DMS 273 treated with DMSO at 0.1 percent for 48 hours (cell line): ENCODE results near the gene TBC1D1.
"Not testable (repeated sequence)": the region's sequence is repeated elsewhere in the genome, so short reads cannot be mapped to it uniquely, and the experiment has no call there.

Experiments used
- DNase-seq: peaks from one replicate; lab custom pipeline; 2025; lab: John Stamatoyannopoulos, UW

TBC1D1 gene

GRCh38 chr4:37889849-37890800, 759 bp upstream of the TBC1D1 start:
- DNase-seq = no peak

GRCh38 chr4:37891260-37892159, 626 bp downstream of the TBC1D1 start:
- DNase-seq = no peak

GRCh38 chr4:37892641-37893040, 1.8 kb downstream of the TBC1D1 start:
- DNase-seq = no peak

GRCh38 chr4:37893164-37893563, 2.3 kb downstream of the TBC1D1 start:
- no peak for DNase-seq

- DNase-seq = no peak
Observed at GRCh38 chr4:37895271-37895670, 4.4 kb downstream of the TBC1D1 start.

GRCh38 chr4:37896206-37896860, 5.4 kb downstream of the TBC1D1 start:
- no peak for DNase-seq

- DNase-seq = no peak
Observed at GRCh38 chr4:37902212-37902611, 11.3 kb downstream of the TBC1D1 start.

GRCh38 chr4:37902738-37903693, 12.1 kb downstream of the TBC1D1 start:
- DNase-seq = no peak

- DNase-seq = no peak
Observed at GRCh38 chr4:37903901-37904300, 13.0 kb downstream of the TBC1D1 start.

GRCh38 chr4:37904824-37905223, 13.9 kb downstream of the TBC1D1 start:
- no peak for DNase-seq

- DNase-seq = no peak
Observed at GRCh38 chr4:37905533-37906169, 14.8 kb downstream of the TBC1D1 start.

GRCh38 chr4:37908488-37909331, 17.8 kb downstream of the TBC1D1 start:
- DNase-seq = no peak

GRCh38 chr4:37909332-37910090, 18.6 kb downstream of the TBC1D1 start:
- DNase-seq = no peak

GRCh38 chr4:37910091-37910486, 19.2 kb downstream of the TBC1D1 start:
- no peak for DNase-seq

- DNase-seq = no peak
Observed at GRCh38 chr4:37914539-37914938, 23.7 kb downstream of the TBC1D1 start.

GRCh38 chr4:37917388-37917787, 26.5 kb downstream of the TBC1D1 start:
- no peak for DNase-seq

- no peak for DNase-seq
Observed at GRCh38 chr4:37918653-37919052, 27.8 kb downstream of the TBC1D1 start.

GRCh38 chr4:37922328-37922727, 31.4 kb downstream of the TBC1D1 start:
- DNase-seq = no peak

GRCh38 chr4:37923089-37923488, 32.2 kb downstream of the TBC1D1 start:
- not testable (repeated sequence) for DNase-seq
